Breast epithelium (tissue), 4 donors: ENCODE results near the gene TMEM212. TPM values are rescaled to one million over a fixed set of nuclear protein-coding genes. Genes with fewer than 3 reads are reported as not detected.
"Not testable (repeated sequence)": the region's sequence is repeated elsewhere in the genome, so short reads cannot be mapped to it uniquely, and the experiment has no call there.

Experiments
- DNase-seq, 2 donors: peaks; one replicate each; pipeline ENCODE4 v3.0.0-alpha.2; 2019; ENCODE audit warnings: low spot score in 2 of 2
- H3K27ac ChIP-seq, 2 donors: fragments of 200-600 bp; sonication (generic) in 1 of 2; one replicate each; pipeline ENCODE4 v1.5.1; 2016 to 2019; ENCODE audit warnings: mild to moderate bottlenecking in 1 of 2
- H3K27me3 ChIP-seq, 2 donors: fragments of 200-600 bp; sonication (generic) in 1 of 2; one replicate each; pipeline versions ENCODE4 v1.5.1 to v1.6.0; 2017 to 2019; ENCODE audit warnings: control low read depth in 1 of 2, mild to moderate bottlenecking in 1 of 2
- H3K36me3 ChIP-seq: fragments of 200-600 bp; one replicate; pipeline ENCODE4 v1.5.1; 2019
- H3K4me1 ChIP-seq, 2 donors: fragments of 200-600 bp; sonication (generic); one replicate each; pipeline ENCODE4 v1.5.1; 2016 to 2019; ENCODE audit warnings: control low read depth in 1 of 2
- H3K4me3 ChIP-seq, 3 donors: fragments of 200-600 bp; sonication (generic); 1 replicate in 2 of 3; 2 replicates in 1 of 3; pipeline ENCODE4 v1.5.1; 2016 to 2019; ENCODE audit warnings: mild to moderate bottlenecking in 3 of 3, moderate library complexity in 2 of 3
- H3K9me3 ChIP-seq, 2 donors: fragments of 200-600 bp; sonication (generic) in 1 of 2; one replicate each; pipeline ENCODE4 v1.5.1; 2016 to 2019; ENCODE audit warnings: control low read depth in 1 of 2
- CTCF ChIP-seq, 3 donors: fragments of 450-650 bp; IDR thresholded peaks; one replicate each; pipeline ENCODE4 v1.5.1; 2016 to 2017; ENCODE audit warnings: antibody characterized with exemption in 3 of 3, mild to moderate bottlenecking in 3 of 3, moderate library complexity in 3 of 3
- POLR2A ChIP-seq: fragments of 450-650 bp; IDR thresholded peaks from one replicate; pipeline ENCODE4 v1.6.1; 2016; ENCODE audit warnings: antibody characterized with exemption, mild to moderate bottlenecking, moderate library complexity
- POLR2AphosphoS5 ChIP-seq, 3 donors: sonication (generic); formaldehyde crosslinking; IDR thresholded peaks; one replicate each; pipeline ENCODE4 v1.6.1; 2017; ENCODE audit warnings: antibody characterized with exemption in 3 of 3
- intact Hi-C: fragments of 100-400 bp; cut with DNase I; formaldehyde crosslinking; loops from one replicate; pipeline ENCODE4 v1.15.1; 2023; ENCODE audit warnings: low total_unique reads
- total RNA-seq, 3 donors: library from RNA; depleted of rRNA; stranded (reverse); fragments of >200 nt; gene quantifications; one replicate each; pipeline ENCODE4 v1.1.0, GENCODE V29; 2016

Gene TMEM212
- total RNA-seq, 3 donors from 2014 or later = 1.3 TPM; not detected in 2

GRCh38 chr3:171851660-171852058 lies 8.5 kb downstream of the TMEM212 start:
- Histone ChIP-seq H3K4me1 (no peaks in the 10 kb centered on the region), H3K4me3 (no peak overlapping the region), H3K27ac (no peak overlapping the region), H3K27me3 (no peaks in the 10 kb centered on the region), H3K36me3 (no peaks in the 10 kb centered on the region), H3K9me3 (peaks cover 0 to 7% of the 10 kb centered on the region in 2 donors)
- DNase-seq = no peak
- TF ChIP-seq POLR2A (no peak), CTCF (IDR thresholded peaks at IDR 0.05) (no peak), POLR2AphosphoS5 (IDR thresholded peaks at IDR 0.05) (no peak)
- intact Hi-C loops = no loop called here

- DNase-seq = no peak
- H3K4me1 ChIP-seq = no peaks in the 10 kb centered on the region
- H3K4me3 ChIP-seq = no peak overlapping the region
- TF ChIP-seq CTCF (IDR thresholded peaks at IDR 0.05) = no peak
- no peaks in the 10 kb centered on the region for H3K36me3 ChIP-seq
- no peaks in the 10 kb centered on the region for H3K27me3 ChIP-seq
- no peak overlapping the region for H3K27ac ChIP-seq
- H3K9me3 ChIP-seq = peaks cover 0 to 7% of the 10 kb centered on the region in 2 donors
- intact Hi-C loops = no loop called here
Measured at GRCh38 chr3:171854649-171855305, 11.6 kb downstream of the TMEM212 start.

GRCh38 chr3:171858770-171859169 lies 15.6 kb downstream of the TMEM212 start:
- H3K9me3 ChIP-seq, H3K36me3 ChIP-seq, H3K4me1 ChIP-seq, H3K27ac ChIP-seq, H3K27me3 ChIP-seq, DNase-seq, intact Hi-C loops, H3K4me3 ChIP-seq: not testable (repeated sequence)

GRCh38 chr3:171860830-171861535 lies 17.8 kb downstream of the TMEM212 start:
- Histone ChIP-seq H3K4me1 (no peaks in the 10 kb centered on the region), H3K9me3 (no peaks in the 10 kb centered on the region), H3K4me3 (no peak overlapping the region), H3K36me3 (no peaks in the 10 kb centered on the region), H3K27me3 (no peaks in the 10 kb centered on the region), H3K27ac (peak overlapping the region; percentile 54)
- no peak for DNase-seq
- TF ChIP-seq CTCF (IDR thresholded peaks at IDR 0.05) (no peak), POLR2AphosphoS5 (IDR thresholded peaks at IDR 0.05) (peak in 1 of 3 donors; percentile 26), POLR2A (no peak)
- intact Hi-C loops = no loop called here

- TF ChIP-seq POLR2AphosphoS5 (IDR thresholded peaks at IDR 0.05) = no peak
- no peak for TF ChIP-seq POLR2A
- TF ChIP-seq CTCF (IDR thresholded peaks at IDR 0.05) = no peak
- H3K9me3 ChIP-seq = no peaks in the 10 kb centered on the region
- no peak overlapping the region for H3K27ac ChIP-seq
- no peak for DNase-seq
- H3K4me3 ChIP-seq = no peak overlapping the region
- intact Hi-C loops = no loop called here
- H3K4me1 ChIP-seq = no peaks in the 10 kb centered on the region
- H3K36me3 ChIP-seq = no peaks in the 10 kb centered on the region
- H3K27me3 ChIP-seq = no peaks in the 10 kb centered on the region
Measured at GRCh38 chr3:171862392-171862791, 19.2 kb downstream of the TMEM212 start.
